Renal pelvis (tissue), 3 donors: ENCODE results near the gene GTF3C6. TPM values are rescaled to one million over a fixed set of nuclear protein-coding genes. Genes with fewer than 3 reads are reported as not detected.

Source experiments
- polyA plus RNA-seq, 3 donors: library from polyadenylated mRNA; unstranded; fragments of 120-200 nt; gene quantifications; one replicate each; pipeline ENCODE4 v1.2.1, GENCODE V29; 2013; ENCODE audit not compliant: insufficient read length in 3 of 3

GTF3C6 gene
- polyA plus RNA-seq, 3 donors, result 81.2 to 96.4 (median 81.5) TPM

Other genes with a start within 250 kb of the GTF3C6 start
- 10 to 100 TPM; 31.8 to 36.4 (median 33.8) TPM for gene CDK19, start 143.2 kb upstream of the GTF3C6 start, polyA plus RNA-seq
- gene AMD1, start 83.9 kb upstream of the GTF3C6 start, polyA plus RNA-seq, result 10 to 100 TPM; 72.8 to 79.5 (median 78.8) TPM
- gene RPF2, start 23.3 kb downstream of the GTF3C6 start, polyA plus RNA-seq, result 10 to 100 TPM; 29.4 to 32.9 (median 31.5) TPM
- gene SLC16A10, start 128.8 kb downstream of the GTF3C6 start, polyA plus RNA-seq, result 10 to 100 TPM; 24.5 to 33.8 (median 31.0) TPM